ENCODE measurements around the gene SIX3.

SIX3 gene

DNA sequence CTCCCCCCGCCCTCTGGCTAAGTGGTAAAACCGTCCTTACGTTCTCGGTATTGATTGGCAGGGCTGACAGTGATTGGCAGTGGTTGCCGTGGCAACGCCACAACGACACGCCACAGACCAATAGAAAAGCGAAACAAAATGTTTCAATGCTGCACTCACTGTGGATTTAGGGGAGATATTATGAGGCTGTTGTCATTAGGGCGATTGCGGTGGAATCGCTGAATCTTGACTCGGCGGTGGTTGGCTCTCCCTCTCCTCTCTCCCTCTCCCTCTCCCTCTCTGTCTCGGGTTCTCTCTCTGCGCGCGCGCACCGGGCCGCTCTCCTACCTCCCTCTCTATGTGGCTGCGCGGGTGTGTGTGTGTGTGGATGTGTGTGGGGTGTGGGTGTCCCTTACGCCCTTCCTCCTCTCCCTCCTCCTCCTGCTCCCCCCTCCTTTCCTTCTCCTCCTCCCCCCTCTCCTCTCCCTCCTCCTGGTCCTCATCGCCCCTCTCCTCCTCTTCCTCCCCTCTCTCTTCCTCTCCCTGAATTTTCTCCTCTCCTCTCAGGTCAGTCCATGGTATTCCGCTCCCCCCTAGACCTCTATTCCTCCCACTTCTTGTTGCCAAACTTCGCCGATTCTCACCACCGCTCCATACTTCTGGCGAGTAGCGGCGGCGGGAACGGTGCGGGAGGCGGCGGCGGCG lies at the start of gene SIX3:
TSS of gene SIX3 (plus strand) at position 152 of the 684 bp plus-strand sequence. CDS start at position 555, 403 bp downstream.
- peak; percentile 22 for DNase-seq (ENCODE audit: low spot score)

DNA sequence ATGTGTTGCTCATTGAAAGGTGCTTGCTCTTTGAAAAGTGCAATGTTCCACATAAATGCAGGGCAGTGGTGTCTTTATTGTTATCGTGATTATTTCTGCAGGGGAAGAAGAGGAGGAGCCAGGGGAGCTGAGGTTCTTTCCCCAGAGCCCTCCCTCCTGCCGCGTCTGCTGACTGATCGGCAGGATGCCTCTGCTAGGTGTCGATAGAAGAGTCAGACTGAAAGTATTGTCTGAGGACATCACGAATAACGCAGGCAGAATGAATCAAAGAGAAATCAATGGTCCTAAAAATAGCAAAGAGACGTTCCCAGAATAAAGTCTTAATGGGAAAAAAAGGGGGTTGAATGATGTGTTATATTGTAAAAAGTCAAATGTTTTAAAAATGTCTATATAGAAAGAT lies 47.4 kb upstream of the SIX3 start:
- no peak for DNase-seq (ENCODE audit: low spot score)

DNA sequence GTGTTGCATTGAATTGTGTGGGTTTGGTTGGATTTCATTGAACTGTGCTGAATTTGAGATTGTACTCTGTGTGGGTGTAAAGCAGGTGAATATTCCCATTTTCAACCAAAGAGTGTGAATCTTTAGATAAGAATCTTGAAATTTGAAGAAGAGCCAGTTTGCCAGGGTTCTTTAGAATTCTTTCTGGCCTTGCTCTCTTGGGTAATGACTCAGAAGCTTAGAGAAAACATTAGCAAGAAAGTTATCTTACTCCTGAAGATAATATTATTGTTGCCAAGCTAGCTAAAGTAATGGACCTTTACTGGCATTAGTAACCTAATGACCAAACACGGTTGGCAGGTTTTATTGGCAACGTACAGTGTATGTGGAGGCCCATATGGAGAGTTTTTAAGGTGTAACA lies 46.4 kb upstream of the SIX3 start:
- no peak for DNase-seq (ENCODE audit: low spot score)

DNA sequence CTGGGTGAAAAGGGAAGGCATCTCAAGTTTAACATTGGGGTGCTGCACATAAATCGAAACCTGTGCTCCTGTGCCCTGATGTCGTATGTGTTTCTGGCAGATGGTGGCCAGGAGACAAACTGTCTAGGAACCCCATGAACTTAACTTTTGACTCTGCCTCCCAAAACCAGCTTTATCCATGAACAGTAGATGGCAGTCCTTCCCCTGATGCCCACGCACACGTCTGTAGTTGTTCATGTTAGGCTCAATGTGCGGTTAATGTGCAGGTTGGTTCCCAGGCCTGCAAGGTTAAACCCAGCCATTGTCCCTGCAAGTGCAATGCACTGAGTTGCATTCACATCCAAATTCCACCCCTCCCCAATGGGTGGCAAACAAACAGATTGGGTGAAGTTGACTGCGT lies 44.1 kb upstream of the SIX3 start:
- no peak for DNase-seq (ENCODE audit: low spot score)

DNA sequence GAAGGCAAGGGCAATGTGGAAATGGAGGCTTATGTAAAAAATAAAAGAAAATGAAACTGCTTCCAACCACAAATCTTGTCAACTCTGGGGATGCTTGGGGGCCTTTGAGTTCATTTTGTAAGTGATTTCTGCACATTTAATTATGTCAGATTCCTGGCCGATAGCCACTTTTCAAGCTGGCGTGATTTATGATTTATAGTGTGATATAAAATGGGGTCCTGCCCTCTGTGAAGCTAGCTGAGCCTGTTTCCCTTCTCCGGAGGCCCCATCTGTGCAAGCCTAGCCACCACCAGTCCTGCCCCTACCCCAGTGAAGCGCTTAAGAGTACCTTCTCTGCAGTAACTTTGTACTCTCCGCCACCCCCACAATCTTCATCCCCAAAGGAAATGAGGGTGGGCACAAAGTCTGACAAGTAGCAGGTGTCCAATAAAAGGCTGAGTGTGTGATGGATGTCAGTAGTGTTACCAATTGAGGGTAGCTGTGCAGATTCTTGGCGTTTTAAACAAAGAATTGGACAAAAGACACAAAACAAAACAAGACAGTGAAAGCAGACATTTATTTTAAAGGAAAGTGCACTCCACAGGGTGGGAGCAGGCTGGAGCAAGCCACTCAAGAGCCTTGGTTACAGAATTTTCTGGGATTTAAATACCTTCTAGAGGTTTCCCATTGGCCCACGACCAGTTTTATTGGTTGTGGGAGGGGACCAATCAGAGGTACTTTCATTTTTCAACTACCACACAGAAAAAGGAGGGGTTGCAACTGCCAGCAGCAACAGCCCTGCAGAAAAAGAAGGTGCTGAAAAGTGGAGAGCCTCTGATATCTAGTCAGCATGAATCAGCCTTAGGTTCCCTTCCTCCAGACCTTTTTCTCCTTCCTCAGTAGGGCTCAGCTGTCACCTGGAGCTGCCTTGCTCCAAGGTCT lies 39.0 kb upstream of the SIX3 start:
- no peak for DNase-seq (ENCODE audit: low spot score)

DNA sequence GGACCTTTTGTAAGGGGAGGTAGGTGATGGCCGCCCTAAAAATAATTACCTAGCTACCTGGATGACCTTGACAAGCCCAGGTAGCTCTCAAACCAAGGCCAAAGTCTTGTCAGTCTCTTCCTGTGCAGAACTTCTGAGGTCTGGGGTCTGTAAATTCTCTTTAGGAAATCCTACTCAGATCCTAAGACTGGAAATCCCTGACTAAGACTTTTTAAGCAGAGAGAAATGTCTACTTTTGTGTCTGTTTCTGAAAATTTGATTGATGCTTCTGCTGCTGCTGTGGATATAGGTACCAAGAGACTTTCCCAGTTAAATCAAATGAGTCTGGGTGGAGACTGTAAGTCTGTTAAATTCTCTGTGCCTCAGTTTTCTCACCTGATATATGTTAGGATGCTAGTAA lies 36.9 kb upstream of the SIX3 start:
- DNase-seq (ENCODE audit: low spot score), result no peak

DNA sequence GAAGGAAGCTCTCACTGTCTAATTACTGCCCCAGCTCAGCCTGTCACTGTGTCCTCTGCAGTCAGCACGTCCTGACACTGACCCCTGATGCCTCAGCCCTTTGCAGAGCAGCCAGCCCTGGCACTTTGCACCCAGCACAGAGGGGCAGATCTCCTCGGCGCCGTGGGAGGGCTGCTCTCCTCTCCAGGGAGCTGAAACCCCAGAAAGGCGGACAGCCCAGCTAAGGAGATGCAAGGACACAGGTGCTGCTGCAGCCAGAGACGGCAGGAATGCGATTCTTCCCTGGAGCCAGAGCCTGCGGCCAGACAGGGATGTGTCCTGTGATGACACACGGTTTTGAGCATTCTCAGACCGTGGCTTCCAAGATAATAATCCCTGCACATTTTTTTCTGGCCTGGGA lies 34.5 kb upstream of the SIX3 start:
- no peak for DNase-seq (ENCODE audit: low spot score)

GRCh38 chr2:44909831-44910230 lies 31.7 kb upstream of the SIX3 start:
- no peak for DNase-seq (ENCODE audit: low spot score)

GRCh38 chr2:44912660-44913059 lies 28.8 kb upstream of the SIX3 start:
- no peak for DNase-seq (ENCODE audit: low spot score)

DNA sequence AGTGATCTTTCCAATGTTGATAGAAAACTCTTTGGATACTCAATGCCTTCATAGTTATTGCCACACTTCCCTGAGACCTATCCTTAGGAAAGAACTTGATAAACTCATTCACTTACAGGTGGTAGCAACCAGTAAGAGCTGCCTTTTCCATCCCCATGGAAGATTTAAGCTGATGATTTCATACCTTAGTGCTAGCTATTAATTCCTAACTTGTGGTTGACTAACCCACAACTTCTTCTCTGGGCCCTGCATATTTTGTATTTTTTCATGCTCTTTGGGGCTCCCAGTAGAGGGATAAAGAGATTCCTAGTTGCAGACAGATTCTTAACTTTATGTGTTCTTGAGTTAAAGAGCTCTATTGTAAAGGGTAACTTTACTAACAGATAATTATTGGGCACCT lies 25.2 kb upstream of the SIX3 start:
- DNase-seq (ENCODE audit: low spot score), result no peak

GRCh38 chr2:44918095-44918775 lies 23.3 kb upstream of the SIX3 start:
- DNase-seq (ENCODE audit: low spot score), result no peak

- DNase-seq (ENCODE audit: low spot score), result no peak
Measured at GRCh38 chr2:44920751-44921150, 20.8 kb upstream of the SIX3 start.

DNA sequence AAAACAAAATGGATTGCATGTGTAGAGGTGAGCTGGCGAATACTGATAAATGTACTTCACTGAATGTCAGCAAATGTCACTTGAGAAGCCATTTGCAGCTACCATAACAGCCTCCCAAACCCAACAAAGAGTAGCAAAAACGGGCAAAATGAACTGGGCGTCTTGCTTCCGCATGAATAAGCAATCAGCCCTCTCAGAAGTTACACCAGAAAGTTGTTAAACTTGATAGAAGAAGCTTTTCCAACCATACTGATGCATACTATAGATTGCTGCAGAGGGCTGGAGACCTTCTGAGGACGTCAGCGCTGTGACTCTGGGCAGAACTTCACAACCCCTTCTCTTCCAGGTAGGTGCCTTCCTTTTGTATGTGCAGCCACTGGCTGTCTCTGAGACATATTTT lies 18.7 kb upstream of the SIX3 start:
- no peak for DNase-seq (ENCODE audit: low spot score)

- DNase-seq (ENCODE audit: low spot score), result no peak
Measured at GRCh38 chr2:44925561-44926136, 15.9 kb upstream of the SIX3 start.

DNA sequence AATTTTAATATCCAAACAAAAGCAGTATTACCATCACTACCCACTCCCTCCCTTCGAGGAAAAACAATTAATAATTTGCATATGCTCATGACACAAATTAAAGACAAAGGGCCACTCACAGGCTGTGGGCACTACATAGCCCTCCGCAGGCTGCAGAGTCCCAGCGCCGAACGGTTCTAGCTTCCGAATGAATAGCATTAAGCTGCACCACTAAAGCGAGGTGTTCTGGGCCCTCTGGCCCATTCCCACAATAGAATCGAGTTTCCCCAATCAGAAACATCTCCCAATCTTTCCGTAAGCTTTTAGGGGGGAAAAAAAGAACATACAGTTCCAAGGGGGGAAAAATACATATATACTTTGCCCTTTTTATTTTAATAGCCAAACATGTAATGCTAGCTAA lies 14.5 kb upstream of the SIX3 start:
- DNase-seq (ENCODE audit: low spot score), result no peak

DNA sequence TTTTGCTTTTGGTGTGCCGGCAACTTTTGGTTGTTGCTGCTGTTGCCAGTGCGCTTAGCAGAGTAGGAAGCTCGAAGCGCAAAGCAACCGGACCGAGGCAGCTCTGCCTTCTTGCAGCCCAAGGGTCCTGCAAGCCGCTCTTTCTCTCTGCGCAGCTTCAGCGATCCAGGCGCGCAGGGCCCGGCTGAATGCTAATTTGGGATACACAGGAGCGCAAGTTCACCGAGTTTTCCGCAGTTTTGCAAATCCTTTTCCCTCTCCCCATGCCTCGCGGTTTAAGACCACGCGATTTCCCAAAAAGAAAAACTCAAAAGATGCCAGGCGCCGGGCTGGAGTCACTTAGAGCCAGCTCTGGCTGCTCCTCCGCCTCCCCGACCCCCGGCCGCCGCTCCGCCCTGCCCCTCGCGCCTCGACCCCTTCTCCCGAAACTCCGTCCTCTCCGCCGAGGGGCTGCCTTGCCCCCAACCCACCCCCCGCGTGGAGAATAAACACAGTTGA lies 13.5 kb upstream of the SIX3 start:
- DNase-seq (ENCODE audit: low spot score), result no peak

DNA sequence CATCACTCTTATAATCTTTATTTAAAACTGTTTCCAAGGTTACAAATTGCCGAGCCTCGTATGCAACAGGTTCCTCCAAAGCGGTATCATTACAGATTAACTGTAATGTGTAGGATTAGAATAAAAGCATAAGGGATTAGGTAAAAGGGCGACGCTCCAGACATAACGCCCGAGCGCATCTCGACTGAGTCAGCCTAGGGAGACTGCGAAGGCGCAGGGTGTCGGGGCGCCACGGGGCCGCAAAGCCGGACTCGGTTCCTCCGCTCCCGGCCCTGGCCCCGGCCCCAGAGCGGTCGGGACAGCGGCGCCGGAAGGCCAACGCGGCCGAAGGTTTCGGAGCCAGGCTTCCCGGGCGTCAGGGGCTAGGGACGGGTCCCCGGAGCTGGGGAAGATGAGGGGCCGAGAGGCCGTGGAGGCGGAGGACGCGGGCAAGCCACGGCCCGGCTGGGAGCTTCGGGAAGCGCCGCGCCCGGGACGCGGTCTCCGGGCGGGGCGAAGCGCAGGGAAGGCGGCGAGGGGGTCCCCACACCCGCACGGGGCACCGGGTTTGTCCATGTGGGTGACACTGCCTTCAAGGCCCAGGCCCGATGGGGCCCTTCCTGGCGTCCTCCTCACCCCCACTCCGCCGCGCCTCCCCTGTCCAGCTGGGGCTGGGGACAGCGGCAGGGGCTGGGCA lies 12.9 kb upstream of the SIX3 start:
- no peak for DNase-seq (ENCODE audit: low spot score)

DNA sequence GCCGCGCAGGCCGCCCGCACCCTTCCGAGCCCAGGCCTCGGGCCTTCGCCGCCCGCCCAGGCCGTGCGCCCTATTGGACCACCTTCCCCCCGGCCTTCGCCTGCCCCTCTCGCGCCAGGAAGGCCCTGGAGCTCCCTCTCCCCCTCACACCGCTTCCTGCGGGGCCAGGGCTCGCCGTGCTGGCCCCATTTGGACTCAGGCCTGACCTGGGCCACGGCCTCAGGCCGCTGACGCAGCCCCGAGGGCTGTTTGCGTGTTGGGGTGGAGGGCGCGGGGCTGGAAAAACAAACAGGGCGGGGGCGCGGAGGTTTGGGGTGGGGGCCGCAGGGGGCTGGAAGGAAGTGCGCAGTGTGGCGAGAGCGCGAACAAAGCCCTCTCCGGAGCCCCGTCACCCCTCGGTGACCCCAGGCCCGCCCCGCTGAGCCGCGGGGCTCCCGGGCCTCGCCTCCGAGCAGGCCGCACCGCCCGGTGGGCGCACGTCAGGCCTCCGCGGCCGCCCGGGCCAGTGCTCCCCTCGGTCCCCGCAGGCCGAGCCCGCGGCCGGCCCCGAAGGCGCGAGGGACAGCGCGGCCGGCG lies 12.3 kb upstream of the SIX3 start:
- no peak for DNase-seq (ENCODE audit: low spot score)

GRCh38 chr2:44929735-44930273 lies 11.7 kb upstream of the SIX3 start:
- no peak for DNase-seq (ENCODE audit: low spot score)

DNA sequence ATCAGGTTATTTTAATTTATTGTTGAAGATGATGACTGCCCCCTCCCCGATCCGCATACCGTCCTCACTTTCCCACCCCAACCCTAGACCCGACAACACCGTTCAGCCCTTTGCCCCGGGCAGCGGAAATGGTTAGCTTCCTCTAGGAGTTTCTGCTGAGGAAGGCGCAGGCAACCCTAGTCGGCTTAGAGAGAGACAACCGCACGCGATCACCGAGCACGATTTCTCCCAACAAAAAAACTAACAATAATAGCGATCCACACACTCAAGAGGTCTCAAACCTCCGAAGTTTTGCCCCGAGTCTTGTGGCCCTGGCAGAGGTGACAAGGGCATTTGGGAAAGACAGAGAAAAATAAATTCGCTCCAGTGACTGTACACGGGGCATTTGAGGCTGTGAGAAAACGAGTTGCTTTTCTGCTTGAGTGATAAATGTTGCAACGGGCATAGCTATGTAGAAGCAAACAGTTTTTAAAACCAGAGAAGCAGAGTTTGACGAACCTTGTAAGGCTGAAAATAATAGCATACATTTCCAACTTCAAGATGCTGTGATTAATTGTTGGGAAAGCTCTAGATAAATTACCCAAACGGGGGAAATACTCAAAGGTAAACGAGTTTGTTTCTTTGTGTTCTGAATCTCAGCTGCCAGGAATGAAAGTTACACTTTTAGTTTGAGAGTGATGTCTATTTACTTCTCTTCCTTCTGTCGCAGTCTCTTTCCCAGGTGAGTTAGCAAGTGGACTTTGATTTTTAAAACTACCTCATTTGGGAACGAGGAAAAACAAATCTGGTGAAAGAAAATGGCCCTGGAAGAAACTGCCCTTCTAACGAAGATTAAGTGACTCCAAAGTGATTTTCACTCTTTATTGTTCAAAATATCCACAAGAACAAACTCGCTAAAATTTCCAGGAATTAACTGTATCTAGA lies 11.0 kb upstream of the SIX3 start:
- DNase-seq (ENCODE audit: low spot score), result no peak

Data from pons (tissue), 1 donor.